Bronchial epithelial cell (primary cell): ENCODE results near the gene ALDH3B1. TPM values are rescaled to one million over a fixed set of nuclear protein-coding genes. Genes with fewer than 3 reads are reported as not detected.

Experiments used
- DNase-seq: peaks from one replicate; pipeline ENCODE4 v3.0.0-alpha.2; 2010; ENCODE audit warnings: low read depth
- FAIRE-seq: peaks from 2 replicates; lab custom pipeline; 2011; peaks lifted over from hg19 to GRCh38; lab: Jason Lieb, UNC
- H3K27me3 ChIP-seq: 2 replicates; pipeline ENCODE4 v1.5.1; 2011; ENCODE audit warnings: low read length; ENCODE audit not compliant: control insufficient read depth, insufficient read depth
- H3K36me3 ChIP-seq: 2 replicates; pipeline ENCODE4 v1.5.1; 2011; ENCODE audit warnings: low read length; ENCODE audit not compliant: control insufficient read depth, insufficient read depth
- H3K4me3 ChIP-seq: 2 replicates; pipeline ENCODE4 v1.5.1; 2011; ENCODE audit warnings: mild to moderate bottlenecking, low read depth, low read length, control low read depth
- CTCF ChIP-seq: IDR thresholded peaks from 2 replicates; pipeline ENCODE4 v1.5.1; 2011; ENCODE audit warnings: mild to moderate bottlenecking, moderate library complexity, low read length, control low read depth, inconsistent platforms; ENCODE audit not compliant: insufficient read depth, severe bottlenecking
- total RNA-seq: library from RNA; depleted of rRNA; stranded (reverse); fragments of >200 nt; gene quantifications from 2 replicates; pipeline ENCODE4 v1.2.1, GENCODE V29; 2014

ALDH3B1 gene
- total RNA-seq, 1 donor from 2014 or later = 6.1 TPM

DNA sequence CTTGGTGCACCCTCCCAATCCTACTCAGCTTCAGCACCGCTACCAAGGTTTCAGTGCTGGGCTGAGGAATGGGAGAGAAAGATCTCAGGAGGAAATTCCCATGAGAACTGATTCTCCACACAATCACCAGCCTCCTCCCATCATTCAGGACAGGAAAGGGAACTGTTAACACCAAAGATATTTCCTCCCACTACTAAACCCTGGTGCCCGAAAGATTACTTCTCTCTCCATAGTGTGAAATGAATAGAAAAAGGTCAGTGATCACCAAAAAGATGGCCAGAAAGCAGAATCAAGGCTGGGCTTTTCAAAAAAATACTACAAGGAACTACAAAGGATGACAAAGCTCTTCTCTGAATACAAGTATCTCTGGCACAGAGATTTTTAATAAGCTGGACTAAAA, 54.8 kb downstream of the ALDH3B1 start:
- FAIRE-seq (no peak), DNase-seq (no peak)
- Histone ChIP-seq H3K27me3 (no peaks in the 10 kb centered on the region), H3K4me3 (no peak overlapping the region), H3K36me3 (peaks cover 2% of the 10 kb centered on the region)
- TF ChIP-seq CTCF = no peak

DNA sequence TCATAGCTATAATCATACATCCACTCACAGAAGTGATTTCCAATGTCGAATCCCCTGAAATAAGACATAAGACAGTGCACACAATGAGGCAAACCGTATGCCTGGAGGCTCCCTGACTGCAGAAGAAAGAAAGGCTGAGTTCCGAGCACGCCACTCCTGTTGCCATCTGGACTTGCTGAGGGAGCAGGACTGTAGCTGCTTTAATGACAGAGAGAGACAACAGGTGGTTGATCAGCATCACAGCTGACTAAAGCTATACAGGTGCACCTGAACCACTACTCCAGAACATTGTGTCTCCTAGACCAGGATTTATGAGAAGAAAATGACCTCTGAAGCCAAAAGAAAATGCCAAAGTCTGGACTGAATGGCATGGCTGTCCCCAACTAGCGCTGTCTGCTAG, 55.7 kb downstream of the ALDH3B1 start:
- H3K27me3 ChIP-seq = no peaks in the 10 kb centered on the region
- H3K36me3 ChIP-seq = peaks cover 2% of the 10 kb centered on the region
- no peak overlapping the region for H3K4me3 ChIP-seq
- DNase-seq = no peak
- TF ChIP-seq CTCF = no peak
- FAIRE-seq = no peak

DNA sequence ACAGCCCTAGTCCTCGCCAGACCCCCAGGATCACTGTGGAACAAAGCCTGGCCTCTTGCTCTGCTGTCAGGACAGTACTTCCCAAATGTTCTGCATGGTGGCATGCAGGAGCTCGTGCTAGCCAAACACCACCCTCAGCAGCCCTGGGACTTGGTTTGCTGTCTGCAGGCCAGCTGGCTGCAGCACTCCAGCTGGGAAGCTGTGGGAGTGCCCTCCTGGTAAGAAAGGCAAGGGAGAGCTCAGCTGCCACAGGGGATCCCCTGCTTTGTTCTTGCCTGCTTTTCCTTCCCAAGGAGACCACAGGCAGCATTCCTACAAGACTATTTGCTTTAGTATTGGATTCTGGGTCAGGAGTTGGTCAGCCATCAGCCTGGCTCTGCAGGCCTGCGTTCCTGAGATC, 56.6 kb downstream of the ALDH3B1 start:
- peaks cover 2% of the 10 kb centered on the region for H3K36me3 ChIP-seq
- H3K27me3 ChIP-seq = no peaks in the 10 kb centered on the region
- no peak for TF ChIP-seq CTCF
- H3K4me3 ChIP-seq = no peak overlapping the region
- FAIRE-seq = no peak
- no peak for DNase-seq

GRCh38 chr11:68067991-68068390, 57.9 kb downstream of the ALDH3B1 start:
- DNase-seq = no peak
- H3K4me3 ChIP-seq = no peak overlapping the region
- peaks cover 2% of the 10 kb centered on the region for H3K36me3 ChIP-seq
- no peak for FAIRE-seq
- H3K27me3 ChIP-seq = no peaks in the 10 kb centered on the region
- TF ChIP-seq CTCF = no peak

- Histone ChIP-seq H3K27me3 (no peaks in the 10 kb centered on the region), H3K36me3 (peaks cover 2% of the 10 kb centered on the region), H3K4me3 (no peak overlapping the region)
- FAIRE-seq (no peak), DNase-seq (no peak)
- no peak for TF ChIP-seq CTCF
Measured at GRCh38 chr11:68071281-68072048, 61.3 kb downstream of the ALDH3B1 start.
